NCI-H2196 (cell line): ENCODE data around the gene AGTRAP.

Source experiments
- DNase-seq: peaks from one replicate; lab custom pipeline; 2025; ENCODE audit not compliant: unreplicated experiment; lab: John Stamatoyannopoulos, UW

Gene AGTRAP

DNA sequence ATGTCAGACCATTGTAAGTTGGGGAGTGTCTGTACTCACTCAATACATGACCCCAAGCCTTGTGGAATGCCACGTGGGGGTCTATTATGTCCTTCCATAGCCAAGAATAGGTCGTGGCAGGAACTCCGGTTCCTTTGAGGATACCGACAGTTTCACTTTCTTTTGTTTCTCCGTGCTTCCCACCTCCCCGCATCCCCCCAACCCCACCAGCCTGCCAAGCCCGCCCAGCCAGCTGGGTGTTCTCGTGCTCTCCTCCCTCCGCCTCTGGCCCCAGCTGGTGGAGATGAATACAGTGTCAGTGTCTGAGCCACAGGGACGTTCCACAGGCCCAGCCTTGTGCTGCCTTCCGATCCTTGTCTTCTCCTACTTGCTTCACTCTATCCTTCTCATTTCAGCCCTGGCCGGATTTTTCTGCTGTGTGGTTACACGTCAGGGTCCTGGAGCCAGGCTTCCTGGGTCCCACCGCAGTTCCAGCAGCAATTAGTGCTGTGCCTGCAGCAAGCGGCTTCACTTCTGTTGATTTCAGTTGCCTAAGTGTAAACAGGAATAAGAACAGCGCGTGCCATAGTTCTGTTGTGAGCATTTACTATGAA lies 4.1 kb upstream of the AGTRAP start:
- no peak for DNase-seq

- no peak for DNase-seq
Measured at GRCh38 chr1:11733306-11733705, 2.6 kb upstream of the AGTRAP start.

DNA sequence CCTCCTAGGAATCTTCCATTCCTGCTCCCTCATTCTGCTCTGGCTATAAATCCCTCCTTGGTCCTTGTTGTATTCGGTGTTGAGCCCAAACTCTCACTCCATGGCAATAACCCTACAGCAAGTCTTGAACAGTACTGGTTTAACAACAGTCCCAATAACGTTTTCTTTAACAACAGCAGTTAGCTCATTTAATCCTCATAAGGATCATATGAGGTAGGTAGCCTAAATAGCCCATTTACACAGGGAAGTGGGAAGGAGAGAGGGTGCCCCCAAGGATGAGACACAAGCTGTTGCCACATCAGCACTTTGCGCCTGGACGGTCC lies 444 bp upstream of the AGTRAP start:
- DNase-seq = no peak

DNA sequence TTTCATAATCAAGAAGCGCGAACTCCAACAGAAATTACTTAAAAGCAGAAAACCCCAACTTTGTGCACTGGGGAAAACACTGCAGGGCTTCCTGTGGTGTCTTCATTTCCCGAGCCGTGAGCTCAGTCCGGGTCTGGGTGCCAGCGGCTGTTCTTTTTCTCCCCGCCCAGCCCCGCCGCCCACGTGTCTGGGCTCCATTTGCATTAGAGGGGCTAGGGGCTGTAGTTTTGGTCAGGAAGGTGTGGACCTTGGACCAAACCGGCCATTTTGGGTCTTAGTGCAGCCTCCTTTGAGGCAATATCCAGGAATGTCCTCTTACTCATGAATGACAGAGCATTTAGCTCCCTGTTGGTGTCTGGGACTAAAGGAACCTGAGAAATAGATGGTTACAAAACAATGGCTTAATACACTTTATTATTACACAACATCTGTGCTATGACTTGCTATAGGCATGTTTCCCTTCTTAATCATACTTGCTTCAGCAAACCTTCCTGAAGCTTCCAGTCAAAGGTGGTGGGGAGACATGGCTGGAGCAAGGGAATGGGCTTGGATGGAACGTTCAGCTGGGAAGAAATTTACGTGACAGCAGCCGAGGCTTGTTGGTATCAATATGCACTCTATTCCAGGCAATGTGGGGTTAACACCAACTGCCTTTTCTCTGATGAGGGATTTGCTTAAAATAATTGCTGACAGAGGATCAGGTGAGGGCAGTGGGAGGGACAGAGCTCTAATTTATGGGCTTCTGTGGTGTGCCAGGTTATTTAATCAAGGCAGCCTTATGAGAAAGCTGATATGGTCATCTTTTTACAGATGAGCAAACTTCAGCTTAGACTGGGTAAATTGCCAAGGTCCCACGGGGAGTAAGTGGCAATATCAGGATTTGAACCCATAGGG lies 1.1 kb downstream of the AGTRAP start:
- DNase-seq = peak; percentile 16

GRCh38 chr1:11738096-11738495 lies 2.2 kb downstream of the AGTRAP start:
- no peak for DNase-seq

- no peak for DNase-seq
Measured at GRCh38 chr1:11738783-11739182, 2.8 kb downstream of the AGTRAP start.

GRCh38 chr1:11740258-11741192 lies 4.6 kb downstream of the AGTRAP start:
- DNase-seq = no peak

DNA sequence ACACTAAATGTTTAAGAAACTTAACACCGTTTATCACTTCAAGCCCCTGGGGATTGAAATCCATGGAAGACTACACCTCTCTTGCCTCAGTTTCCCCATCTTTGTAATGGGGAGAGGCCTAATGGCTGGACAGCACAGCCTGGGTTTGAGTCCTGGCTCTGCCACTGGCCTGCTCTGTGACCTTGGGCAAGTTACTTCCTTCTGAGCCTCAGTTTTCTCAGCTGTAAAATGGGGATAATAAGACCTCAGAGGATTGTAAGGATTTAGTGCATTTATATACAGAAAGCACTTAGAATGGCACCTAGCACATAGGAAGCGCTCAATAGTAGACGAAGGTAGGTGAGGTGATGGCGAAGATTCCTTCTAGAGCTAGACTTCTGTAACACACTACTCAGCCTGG lies 5.5 kb downstream of the AGTRAP start:
- no peak for DNase-seq

DNA sequence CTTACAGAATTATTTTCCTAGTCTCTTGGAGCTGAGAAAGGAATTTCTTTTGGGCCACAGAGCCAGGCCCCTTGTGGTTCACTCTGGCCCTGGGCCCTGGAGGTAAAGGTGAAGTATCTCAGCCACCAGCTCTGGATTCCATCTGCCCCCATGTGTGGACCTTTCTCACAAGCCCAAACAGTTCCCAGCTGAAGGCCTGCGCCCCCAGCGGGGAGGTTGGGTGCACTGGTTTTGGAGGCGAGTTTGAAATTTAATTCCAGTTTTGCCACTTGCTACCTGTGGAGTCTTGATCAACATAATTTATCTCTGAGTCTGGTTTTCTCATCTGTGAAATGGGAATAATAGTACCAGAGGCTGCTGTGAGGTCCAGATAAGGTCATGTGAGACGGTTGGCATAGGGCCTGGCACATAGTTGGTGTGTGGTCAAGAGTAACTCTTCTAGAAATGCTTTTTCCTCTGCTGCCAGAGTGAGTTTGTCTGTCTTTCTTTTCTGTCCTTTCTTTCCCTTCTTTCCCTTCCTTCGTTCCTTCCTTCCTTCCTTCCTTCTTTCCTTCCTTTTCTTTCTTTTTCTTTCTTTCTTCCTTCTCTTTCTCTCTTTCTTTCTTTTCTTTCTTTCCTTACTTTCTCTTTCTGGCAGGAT lies 6.1 kb downstream of the AGTRAP start:
- DNase-seq = no peak

DNA sequence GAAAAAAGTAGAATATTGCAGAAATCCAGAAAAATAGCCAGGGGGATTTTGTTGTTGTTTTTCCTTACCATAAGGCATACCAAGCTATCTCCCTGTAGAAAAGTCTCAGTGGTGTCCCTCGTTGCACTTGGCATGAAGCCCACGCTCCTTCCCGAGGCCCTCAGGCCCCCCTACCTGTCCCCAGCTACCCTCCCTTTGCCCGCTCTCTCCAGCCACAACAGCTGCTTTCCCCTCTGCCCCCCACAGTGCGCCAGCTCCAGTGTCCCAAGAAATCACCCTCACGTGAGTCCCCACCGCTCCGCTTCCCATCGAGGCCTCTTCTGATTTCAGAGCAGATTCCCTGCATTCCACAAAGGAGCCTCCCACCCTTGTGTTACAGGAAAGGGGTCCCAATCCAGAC lies 8.4 kb downstream of the AGTRAP start:
- DNase-seq = no peak

- no peak for DNase-seq
Measured at GRCh38 chr1:11746092-11746491, 10.2 kb downstream of the AGTRAP start.

GRCh38 chr1:11746795-11747487 lies 11.0 kb downstream of the AGTRAP start:
- DNase-seq = no peak

DNA sequence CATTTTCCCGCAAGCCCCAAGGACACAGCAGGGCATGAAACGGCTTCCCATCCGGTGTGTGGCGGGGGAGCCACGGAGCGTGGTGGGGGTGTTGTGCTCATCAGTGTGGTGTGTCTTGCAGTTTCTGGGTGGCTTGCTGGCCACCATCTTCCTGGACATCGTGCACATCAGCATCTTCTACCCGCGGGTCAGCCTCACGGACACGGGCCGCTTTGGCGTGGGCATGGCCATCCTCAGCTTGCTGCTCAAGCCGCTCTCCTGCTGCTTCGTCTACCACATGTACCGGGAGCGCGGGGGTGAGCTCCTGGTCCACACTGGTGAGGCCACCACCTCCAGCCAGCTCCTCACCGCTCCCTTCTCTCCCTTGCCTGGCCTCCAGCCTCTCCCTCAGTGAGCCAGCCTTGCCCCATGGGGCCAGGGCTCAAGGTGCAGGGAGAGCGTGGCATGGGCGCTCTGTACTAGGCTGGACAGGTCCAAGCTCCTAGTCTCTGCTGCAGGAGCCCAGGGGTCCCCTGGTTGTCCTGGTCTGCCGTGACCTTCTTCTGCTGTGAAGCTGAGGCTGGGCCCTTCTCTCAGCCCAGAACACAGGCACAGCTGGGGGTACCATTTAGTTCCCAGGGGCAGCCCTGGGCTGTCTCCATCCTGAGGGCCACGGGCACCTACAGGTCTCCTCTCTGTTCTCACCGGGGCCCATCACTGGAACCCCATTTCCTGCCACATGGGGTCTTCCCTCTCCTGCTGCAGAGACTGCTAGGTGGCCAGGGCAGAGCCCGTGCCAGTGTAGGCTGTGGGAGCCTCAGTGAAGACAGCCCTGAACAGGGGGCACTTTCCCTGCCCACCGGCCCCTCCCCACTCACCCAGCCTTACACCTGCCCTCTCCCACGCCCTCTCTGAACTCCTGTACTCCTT lies 12.6 kb downstream of the AGTRAP start:
- no peak for DNase-seq

GRCh38 chr1:11749203-11749689 lies 13.3 kb downstream of the AGTRAP start:
- peak; percentile 68 for DNase-seq

GRCh38 chr1:11749996-11750395 lies 14.1 kb downstream of the AGTRAP start:
- DNase-seq = no peak

DNA sequence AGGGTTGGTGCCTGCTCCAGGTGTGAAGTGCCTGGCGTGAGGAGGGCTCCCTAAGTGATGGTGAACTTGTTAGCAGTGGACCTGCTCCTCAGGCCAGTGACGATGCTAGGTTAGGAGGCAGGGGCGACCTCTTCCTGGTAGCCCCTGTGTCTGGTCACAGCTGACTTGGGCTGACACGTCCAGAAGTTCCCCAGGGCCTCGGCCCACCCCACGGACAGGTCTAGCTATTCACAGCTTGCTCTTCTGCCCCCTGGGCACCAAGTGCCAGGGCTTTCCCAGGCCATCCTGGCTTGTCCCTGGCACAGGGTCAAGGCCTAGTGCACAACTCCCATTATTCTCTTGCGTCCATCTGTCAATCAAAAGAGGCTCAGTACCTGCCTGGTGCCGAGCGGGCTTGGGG lies 15.2 kb downstream of the AGTRAP start:
- no peak for DNase-seq

DNA sequence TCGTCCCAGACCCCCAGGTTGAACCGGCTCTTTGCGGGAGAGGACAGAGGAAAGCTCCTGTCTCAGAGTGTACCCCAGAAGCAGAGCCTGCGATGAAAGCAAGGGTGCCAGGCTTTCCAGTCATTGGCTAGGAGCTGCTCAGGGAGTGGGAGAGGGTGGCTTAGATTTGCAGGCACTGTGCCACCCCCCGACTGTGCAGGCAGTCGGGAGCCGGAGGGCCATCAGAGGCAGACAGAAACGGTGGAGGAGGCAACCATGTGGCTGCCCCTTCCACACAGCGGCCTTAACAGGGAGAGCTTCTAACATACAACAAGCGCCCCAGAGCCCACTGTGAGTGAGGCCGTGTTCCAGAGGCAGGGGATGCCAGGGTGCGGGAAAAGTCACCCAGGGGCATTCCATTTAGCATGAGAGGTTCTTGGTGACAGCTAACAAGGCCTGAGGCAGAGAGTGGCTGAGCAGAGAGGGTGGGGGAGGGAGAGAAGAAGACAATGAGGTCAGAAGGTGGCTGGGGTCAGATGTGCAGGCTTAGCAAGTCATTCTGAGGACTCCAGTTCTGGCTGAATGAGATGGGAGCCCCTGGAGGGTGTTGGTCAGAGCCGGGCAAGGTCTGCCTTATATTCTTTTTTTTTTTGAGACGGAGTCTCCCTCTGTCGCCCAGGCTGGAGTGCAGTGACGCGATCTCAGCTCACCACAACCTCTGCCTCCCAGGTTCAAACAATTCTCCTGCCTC lies 16.6 kb downstream of the AGTRAP start:
- DNase-seq = no peak

GRCh38 chr1:11753555-11754208 lies 17.7 kb downstream of the AGTRAP start:
- DNase-seq = no peak
